ENCODE results near the gene HASPIN. TPM values are rescaled to one million over a fixed set of nuclear protein-coding genes. Genes with fewer than 3 reads are reported as not detected.

The HASPIN gene
- total and polyA plus RNA-seq, 9 of the 15 experiments (the other 6 are each of a cell fraction or from before 2014, with no cell fraction given): 0.81 to 13.5 (median 9.9) TPM

- TF ChIP-seq MGA (IDR thresholded peaks at IDR 0.05): no peak
Observed at GRCh38 chr17:3761918-3762380, 38.2 kb downstream of the HASPIN start (continued).
